ENCODE data around the gene OLA1. TPM values are rescaled to one million over a fixed set of nuclear protein-coding genes. Genes with fewer than 3 reads are reported as not detected.

Gene OLA1
- polyA plus RNA-seq, 1 donor (not counting 4 experiments of a cell fraction or from before 2014, with no cell fraction given), result 217 TPM

- Histone ChIP-seq H3K79me2 (ENCODE audit: control insufficient read depth, insufficient read depth, low read length) (no peaks in the 10 kb centered on the region), H3K27me3 (ENCODE audit: control insufficient read depth, extremely low read depth, insufficient read depth, low read length) (no peaks in the 10 kb centered on the region), H3K9me1 (ENCODE audit: control insufficient read depth, extremely low read depth, insufficient read depth, low read length) (no peaks in the 10 kb centered on the region), H3K4me1 (ENCODE audit: control insufficient read depth, extremely low read depth, insufficient read depth, low read length) (peaks cover 4% of the 10 kb centered on the region), H3K4me3 (ENCODE audit: control insufficient read depth in 2 of 3, extremely low read depth in 1 of 3, insufficient read depth in 2 of 3, low read depth in 1 of 3, low read length in 3 of 3) (no peak overlapping the region), H3K9me3 (ENCODE audit: control insufficient read depth, low read depth, low read length) (no peaks in the 10 kb centered on the region), H3K27ac (ENCODE audit: control insufficient read depth, insufficient read depth, low read length) (peak overlapping the region; percentile 48), H3K36me3 (ENCODE audit: control insufficient read depth in 2 of 2, extremely low read depth in 1 of 2, insufficient read depth in 2 of 2, low read length in 2 of 2) (peaks cover 6 to 14% of the 10 kb centered on the region in 2 experiments), H3K4me2 (ENCODE audit: control insufficient read depth, extremely low read depth, insufficient read depth, low read depth, low read length) (no peak overlapping the region), H2AFZ (ENCODE audit: control insufficient read depth, low read length) (no peak overlapping the region), H4K20me1 (ENCODE audit: control insufficient read depth, extremely low read depth, insufficient read depth, low read length) (peaks cover 2% of the 10 kb centered on the region), H3K9ac (ENCODE audit: control insufficient read depth, extremely low read depth, insufficient read depth, low read length) (no peak overlapping the region)
- no peak for DNase-seq (ENCODE audit: low read depth, low spot score)
- dilution Hi-C loops (cut with MboI; ENCODE audit: extremely low pct_ligation_motif_present, low sequenced_read_pairs), result no loop called here
- TF ChIP-seq CTCF (optimal IDR thresholded peaks at IDR 0.05 in 1 of 3, IDR thresholded peaks at IDR 0.05 in 1 of 3, conservative IDR thresholded peaks at IDR 0.05 in 1 of 3; ENCODE audit: extremely low read depth in 1 of 3, insufficient read depth in 2 of 3, low read length in 3 of 3) (peak in 1 of 3 experiments; percentile 19), EZH2 (IDR thresholded peaks at IDR 0.05; ENCODE audit: low read length) (no peak)
- peak; percentile 34 for FAIRE-seq
Observed at GRCh38 chr2:174076040-174076439, 172.3 kb downstream of the OLA1 start.

- peaks cover 4% of the 10 kb centered on the region for H3K4me1 ChIP-seq (ENCODE audit: control insufficient read depth, extremely low read depth, insufficient read depth, low read length)
- no peaks in the 10 kb centered on the region for H4K20me1 ChIP-seq (ENCODE audit: control insufficient read depth, extremely low read depth, insufficient read depth, low read length)
- H3K9me3 ChIP-seq (ENCODE audit: control insufficient read depth, low read depth, low read length), result no peaks in the 10 kb centered on the region
- H3K79me2 ChIP-seq (ENCODE audit: control insufficient read depth, insufficient read depth, low read length), result no peaks in the 10 kb centered on the region
- no peaks in the 10 kb centered on the region for H3K9me1 ChIP-seq (ENCODE audit: control insufficient read depth, extremely low read depth, insufficient read depth, low read length)
- H3K36me3 ChIP-seq (ENCODE audit: control insufficient read depth in 2 of 2, extremely low read depth in 1 of 2, insufficient read depth in 2 of 2, low read length in 2 of 2), result peaks cover 3 to 8% of the 10 kb centered on the region in 2 experiments
- no peak overlapping the region for H3K4me2 ChIP-seq (ENCODE audit: control insufficient read depth, extremely low read depth, insufficient read depth, low read depth, low read length)
- FAIRE-seq, result no peak
- no peak overlapping the region for H3K4me3 ChIP-seq (ENCODE audit: control insufficient read depth in 2 of 3, extremely low read depth in 1 of 3, insufficient read depth in 2 of 3, low read depth in 1 of 3, low read length in 3 of 3)
- H2AFZ ChIP-seq (ENCODE audit: control insufficient read depth, low read length), result no peak overlapping the region
- H3K27ac ChIP-seq (ENCODE audit: control insufficient read depth, insufficient read depth, low read length), result no peak overlapping the region
- H3K27me3 ChIP-seq (ENCODE audit: control insufficient read depth, extremely low read depth, insufficient read depth, low read length), result no peaks in the 10 kb centered on the region
- TF ChIP-seq EZH2 (IDR thresholded peaks at IDR 0.05; ENCODE audit: low read length) (no peak), CTCF (optimal IDR thresholded peaks at IDR 0.05 in 1 of 3, IDR thresholded peaks at IDR 0.05 in 1 of 3, conservative IDR thresholded peaks at IDR 0.05 in 1 of 3; ENCODE audit: extremely low read depth in 1 of 3, insufficient read depth in 2 of 3, low read length in 3 of 3) (no peak)
- no peak overlapping the region for H3K9ac ChIP-seq (ENCODE audit: control insufficient read depth, extremely low read depth, insufficient read depth, low read length)
- no peak for DNase-seq (ENCODE audit: low read depth, low spot score)
- dilution Hi-C loops (cut with MboI; ENCODE audit: extremely low pct_ligation_motif_present, low sequenced_read_pairs), result no loop called here
Observed at GRCh38 chr2:174074831-174075230, 173.5 kb downstream of the OLA1 start.

Measured in keratinocyte (primary cell).